ENCODE results near the gene FER. TPM values are rescaled to one million over a fixed set of nuclear protein-coding genes. Genes with fewer than 3 reads are reported as not detected.

The FER gene
- total and polyA plus RNA-seq, 9 of the 15 experiments (the other 6 are each of a cell fraction or from before 2014, with no cell fraction given) = 6.7 to 18.2 (median 8.9) TPM

DNA sequence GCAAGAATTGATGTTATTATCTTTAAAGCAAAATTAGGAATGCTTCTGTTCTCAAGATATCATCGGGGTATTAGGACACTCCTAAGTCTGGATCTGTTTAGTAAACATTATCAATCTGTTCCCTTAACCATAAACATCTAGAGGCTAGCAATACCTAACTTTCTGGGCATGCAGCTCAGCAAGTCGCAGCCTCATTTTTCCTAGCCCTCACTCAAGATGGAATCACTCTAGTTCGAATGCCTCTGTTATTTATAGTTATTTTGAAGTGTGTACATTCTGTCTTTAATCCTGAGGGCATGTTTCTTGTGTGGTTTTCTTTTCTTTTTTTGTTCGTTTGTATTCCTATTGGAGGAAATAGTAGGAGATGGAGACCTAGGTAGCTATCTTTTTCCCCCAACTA lies 66.9 kb downstream of the FER start (continued):
- TF ChIP-seq, protein P1, sequence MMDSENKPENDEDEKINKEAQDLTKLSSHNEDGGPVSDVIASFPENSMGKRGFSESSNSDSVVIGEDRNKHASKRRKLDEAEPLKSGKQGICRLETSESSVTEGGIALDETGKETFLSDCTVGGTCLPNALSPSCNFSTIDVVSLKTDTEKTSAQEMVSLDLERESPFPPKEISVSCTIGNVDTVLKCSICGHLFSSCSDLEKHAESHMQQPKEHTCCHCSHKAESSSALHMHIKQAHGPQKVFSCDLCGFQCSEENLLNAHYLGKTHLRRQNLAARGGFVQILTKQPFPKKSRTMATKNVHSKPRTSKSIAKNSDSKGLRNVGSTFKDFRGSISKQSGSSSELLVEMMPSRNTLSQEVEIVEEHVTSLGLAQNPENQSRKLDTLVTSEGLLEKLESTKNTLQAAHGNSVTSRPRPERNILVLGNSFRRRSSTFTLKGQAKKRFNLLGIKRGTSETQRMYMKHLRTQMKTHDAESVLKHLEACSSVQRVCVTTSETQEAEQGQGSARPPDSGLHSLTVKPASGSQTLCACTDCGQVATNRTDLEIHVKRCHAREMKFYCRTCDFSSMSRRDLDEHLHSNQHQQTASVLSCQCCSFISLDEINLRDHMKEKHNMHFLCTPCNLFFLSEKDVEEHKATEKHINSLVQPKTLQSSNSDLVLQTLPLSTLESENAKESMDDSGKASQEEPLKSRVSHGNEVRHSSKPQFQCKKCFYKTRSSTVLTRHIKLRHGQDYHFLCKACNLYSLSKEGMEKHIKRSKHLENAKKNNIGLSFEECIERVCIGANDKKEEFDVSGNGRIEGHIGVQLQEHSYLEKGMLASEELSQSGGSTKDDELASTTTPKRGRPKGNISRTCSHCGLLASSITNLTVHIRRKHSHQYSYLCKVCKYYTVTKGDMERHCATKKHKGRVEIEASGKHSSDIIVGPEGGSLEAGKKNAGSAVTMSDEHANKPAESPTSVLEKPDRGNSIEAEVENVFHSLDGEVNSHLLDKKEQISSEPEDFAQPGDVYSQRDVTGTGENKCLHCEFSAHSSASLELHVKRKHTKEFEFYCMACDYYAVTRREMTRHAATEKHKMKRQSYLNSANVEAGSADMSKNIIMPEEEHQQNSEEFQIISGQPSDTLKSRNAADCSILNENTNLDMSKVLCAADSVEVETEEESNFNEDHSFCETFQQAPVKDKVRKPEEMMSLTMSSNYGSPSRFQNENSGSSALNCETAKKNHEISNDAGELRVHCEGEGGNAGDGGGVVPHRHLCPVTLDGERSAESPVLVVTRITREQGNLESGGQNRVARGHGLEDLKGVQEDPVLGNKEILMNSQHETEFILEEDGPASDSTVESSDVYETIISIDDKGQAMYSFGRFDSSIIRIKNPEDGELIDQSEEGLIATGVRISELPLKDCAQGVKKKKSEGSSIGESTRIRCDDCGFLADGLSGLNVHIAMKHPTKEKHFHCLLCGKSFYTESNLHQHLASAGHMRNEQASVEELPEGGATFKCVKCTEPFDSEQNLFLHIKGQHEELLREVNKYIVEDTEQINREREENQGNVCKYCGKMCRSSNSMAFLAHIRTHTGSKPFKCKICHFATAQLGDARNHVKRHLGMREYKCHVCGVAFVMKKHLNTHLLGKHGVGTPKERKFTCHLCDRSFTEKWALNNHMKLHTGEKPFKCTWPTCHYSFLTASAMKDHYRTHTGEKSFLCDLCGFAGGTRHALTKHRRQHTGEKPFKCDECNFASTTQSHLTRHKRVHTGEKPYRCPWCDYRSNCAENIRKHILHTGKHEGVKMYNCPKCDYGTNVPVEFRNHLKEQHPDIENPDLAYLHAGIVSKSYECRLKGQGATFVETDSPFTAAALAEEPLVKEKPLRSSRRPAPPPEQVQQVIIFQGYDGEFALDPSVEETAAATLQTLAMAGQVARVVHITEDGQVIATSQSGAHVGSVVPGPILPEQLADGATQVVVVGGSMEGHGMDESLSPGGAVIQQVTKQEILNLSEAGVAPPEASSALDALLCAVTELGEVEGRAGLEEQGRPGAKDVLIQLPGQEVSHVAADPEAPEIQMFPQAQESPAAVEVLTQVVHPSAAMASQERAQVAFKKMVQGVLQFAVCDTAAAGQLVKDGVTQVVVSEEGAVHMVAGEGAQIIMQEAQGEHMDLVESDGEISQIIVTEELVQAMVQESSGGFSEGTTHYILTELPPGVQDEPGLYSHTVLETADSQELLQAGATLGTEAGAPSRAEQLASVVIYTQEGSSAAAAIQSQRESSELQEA (IDR thresholded peaks at IDR 0.05; ENCODE audit: low read depth) = no peak
- TF ChIP-seq CREM (IDR thresholded peaks at IDR 0.05; ENCODE audit: low read depth) (no peak), TBP (optimal IDR thresholded peaks at IDR 0.05; ENCODE audit: low read depth, low read length) (no peak), ZNF143 (CRISPR knock-in tag; IDR thresholded peaks at IDR 0.05) (no peak)
- TF ChIP-seq, protein P2, sequence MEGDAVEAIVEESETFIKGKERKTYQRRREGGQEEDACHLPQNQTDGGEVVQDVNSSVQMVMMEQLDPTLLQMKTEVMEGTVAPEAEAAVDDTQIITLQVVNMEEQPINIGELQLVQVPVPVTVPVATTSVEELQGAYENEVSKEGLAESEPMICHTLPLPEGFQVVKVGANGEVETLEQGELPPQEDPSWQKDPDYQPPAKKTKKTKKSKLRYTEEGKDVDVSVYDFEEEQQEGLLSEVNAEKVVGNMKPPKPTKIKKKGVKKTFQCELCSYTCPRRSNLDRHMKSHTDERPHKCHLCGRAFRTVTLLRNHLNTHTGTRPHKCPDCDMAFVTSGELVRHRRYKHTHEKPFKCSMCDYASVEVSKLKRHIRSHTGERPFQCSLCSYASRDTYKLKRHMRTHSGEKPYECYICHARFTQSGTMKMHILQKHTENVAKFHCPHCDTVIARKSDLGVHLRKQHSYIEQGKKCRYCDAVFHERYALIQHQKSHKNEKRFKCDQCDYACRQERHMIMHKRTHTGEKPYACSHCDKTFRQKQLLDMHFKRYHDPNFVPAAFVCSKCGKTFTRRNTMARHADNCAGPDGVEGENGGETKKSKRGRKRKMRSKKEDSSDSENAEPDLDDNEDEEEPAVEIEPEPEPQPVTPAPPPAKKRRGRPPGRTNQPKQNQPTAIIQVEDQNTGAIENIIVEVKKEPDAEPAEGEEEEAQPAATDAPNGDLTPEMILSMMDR (IDR thresholded peaks at IDR 0.05 in 2 of 3, conservative IDR thresholded peaks at IDR 0.05 in 1 of 3; ENCODE audit: insufficient read depth in 2 of 3, low read depth in 1 of 3, low read length in 3 of 3) = no peak
- TF ChIP-seq, protein P3, sequence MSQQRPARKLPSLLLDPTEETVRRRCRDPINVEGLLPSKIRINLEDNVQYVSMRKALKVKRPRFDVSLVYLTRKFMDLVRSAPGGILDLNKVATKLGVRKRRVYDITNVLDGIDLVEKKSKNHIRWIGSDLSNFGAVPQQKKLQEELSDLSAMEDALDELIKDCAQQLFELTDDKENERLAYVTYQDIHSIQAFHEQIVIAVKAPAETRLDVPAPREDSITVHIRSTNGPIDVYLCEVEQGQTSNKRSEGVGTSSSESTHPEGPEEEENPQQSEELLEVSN (IDR thresholded peaks at IDR 0.05; ENCODE audit: borderline replicate concordance in 1 of 2, extremely low read depth in 1 of 2, insufficient read depth in 1 of 2, insufficient read length in 1 of 2, low read depth in 1 of 2, low read length in 1 of 2, poor library complexity in 1 of 2, severe bottlenecking in 1 of 2) = no peak
- TF ChIP-seq, protein P4, sequence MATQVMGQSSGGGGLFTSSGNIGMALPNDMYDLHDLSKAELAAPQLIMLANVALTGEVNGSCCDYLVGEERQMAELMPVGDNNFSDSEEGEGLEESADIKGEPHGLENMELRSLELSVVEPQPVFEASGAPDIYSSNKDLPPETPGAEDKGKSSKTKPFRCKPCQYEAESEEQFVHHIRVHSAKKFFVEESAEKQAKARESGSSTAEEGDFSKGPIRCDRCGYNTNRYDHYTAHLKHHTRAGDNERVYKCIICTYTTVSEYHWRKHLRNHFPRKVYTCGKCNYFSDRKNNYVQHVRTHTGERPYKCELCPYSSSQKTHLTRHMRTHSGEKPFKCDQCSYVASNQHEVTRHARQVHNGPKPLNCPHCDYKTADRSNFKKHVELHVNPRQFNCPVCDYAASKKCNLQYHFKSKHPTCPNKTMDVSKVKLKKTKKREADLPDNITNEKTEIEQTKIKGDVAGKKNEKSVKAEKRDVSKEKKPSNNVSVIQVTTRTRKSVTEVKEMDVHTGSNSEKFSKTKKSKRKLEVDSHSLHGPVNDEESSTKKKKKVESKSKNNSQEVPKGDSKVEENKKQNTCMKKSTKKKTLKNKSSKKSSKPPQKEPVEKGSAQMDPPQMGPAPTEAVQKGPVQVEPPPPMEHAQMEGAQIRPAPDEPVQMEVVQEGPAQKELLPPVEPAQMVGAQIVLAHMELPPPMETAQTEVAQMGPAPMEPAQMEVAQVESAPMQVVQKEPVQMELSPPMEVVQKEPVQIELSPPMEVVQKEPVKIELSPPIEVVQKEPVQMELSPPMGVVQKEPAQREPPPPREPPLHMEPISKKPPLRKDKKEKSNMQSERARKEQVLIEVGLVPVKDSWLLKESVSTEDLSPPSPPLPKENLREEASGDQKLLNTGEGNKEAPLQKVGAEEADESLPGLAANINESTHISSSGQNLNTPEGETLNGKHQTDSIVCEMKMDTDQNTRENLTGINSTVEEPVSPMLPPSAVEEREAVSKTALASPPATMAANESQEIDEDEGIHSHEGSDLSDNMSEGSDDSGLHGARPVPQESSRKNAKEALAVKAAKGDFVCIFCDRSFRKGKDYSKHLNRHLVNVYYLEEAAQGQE (IDR thresholded peaks at IDR 0.05; ENCODE audit: borderline replicate concordance) = no peak
- TF ChIP-seq, protein P4 (CRISPR knock-in tag; IDR thresholded peaks at IDR 0.05; ENCODE audit: low read depth) = no peak
